CD4-positive, alpha-beta T cell (primary cell): ENCODE data around the gene LAGE3. TPM values are rescaled to one million over a fixed set of nuclear protein-coding genes. Genes with fewer than 3 reads are reported as not detected.

Experiments
- ATAC-seq: fragments of 200-7000 bp; cut with Tn5 transposase; one replicate; pipeline ENCODE4 v1.10.0; 2022; ENCODE audit warnings: mild to moderate bottlenecking; ENCODE audit not compliant: poor library complexity
- CTCF ChIA-PET: fragments of 350-600 bp; sonication (Branson Sonifier 250); formaldehyde crosslinking; loops from one replicate; lab custom pipeline; 2021; ENCODE audit warnings: antibody characterized with exemption, inconsistent platforms; lab: Charles Lee
- POLR2A ChIA-PET: fragments of 350-600 bp; sonication (Branson Sonifier 250); formaldehyde crosslinking; loops from one replicate; lab custom pipeline; 2021; ENCODE audit warnings: antibody characterized with exemption, inconsistent platforms; lab: Charles Lee
- DNase-seq, 14 experiments: peaks; one replicate each; pipeline ENCODE4 v3.0.0-alpha.2; 2013 to 2020; ENCODE audit warnings: mixed read lengths in 2 of 14
- H3K27ac ChIP-seq, 2 donors: one replicate each; pipeline versions ENCODE4 v1.5.1 to v1.7.0; 2013; ENCODE audit warnings: low read length in 2 of 2, low read depth in 1 of 2, mild to moderate bottlenecking in 1 of 2
- H3K27me3 ChIP-seq, 2 experiments: 1 replicate in 1 of 2; 2 replicates in 1 of 2; pipeline versions ENCODE4 v1.6.1 to v1.7.0; 2013; ENCODE audit warnings: low read length in 2 of 2, control low read depth in 1 of 2, mild to moderate bottlenecking in 1 of 2, moderate library complexity in 1 of 2; ENCODE audit not compliant: insufficient read depth in 2 of 2, control insufficient read depth in 1 of 2
- H3K36me3 ChIP-seq: one replicate; pipeline ENCODE4 v1.6.1; 2013; ENCODE audit warnings: low read length, control low read depth; ENCODE audit not compliant: insufficient read depth
- H3K4me1 ChIP-seq: one replicate; pipeline ENCODE4 v1.6.1; 2013; ENCODE audit warnings: low read length, control low read depth; ENCODE audit not compliant: insufficient read depth
- H3K4me3 ChIP-seq: one replicate; pipeline ENCODE4 v1.5.1; 2013; ENCODE audit warnings: mild to moderate bottlenecking, low read length, moderate library complexity
- H3K9me3 ChIP-seq, 2 experiments: 1 replicate in 1 of 2; 2 replicates in 1 of 2; pipeline versions ENCODE4 v1.6.1 to v1.7.0; 2013; ENCODE audit warnings: low read length in 2 of 2, mild to moderate bottlenecking in 2 of 2, control low read depth in 1 of 2, moderate library complexity in 1 of 2; ENCODE audit not compliant: control insufficient read depth in 1 of 2, insufficient read depth in 1 of 2
- H3K27ac Mint-ChIP-seq: one replicate; pipeline ENCODE4 v1.8.0; 2020; ENCODE audit warnings: mixed read lengths
- H3K27me3 Mint-ChIP-seq: one replicate; pipeline ENCODE4 v1.8.0; 2021; ENCODE audit warnings: mixed read lengths
- H3K36me3 Mint-ChIP-seq: one replicate; pipeline ENCODE4 v1.8.0; 2021; ENCODE audit warnings: low read depth, mixed read lengths
- H3K4me1 Mint-ChIP-seq: one replicate; pipeline ENCODE4 v1.8.0; 2021; ENCODE audit warnings: low read depth, mixed read lengths
- H3K4me3 Mint-ChIP-seq: one replicate; pipeline ENCODE4 v1.8.0; 2020; ENCODE audit warnings: mild to moderate bottlenecking, mixed read lengths
- H3K9me3 Mint-ChIP-seq: one replicate; pipeline ENCODE4 v1.8.0; 2020; ENCODE audit warnings: mixed read lengths
- CTCF ChIP-seq: fragments of 200-600 bp; IDR thresholded peaks from one replicate; pipeline ENCODE4 v1.8.0; 2022; ENCODE audit warnings: antibody characterized with exemption, mild to moderate bottlenecking
- intact Hi-C, 2 experiments: fragments of 100-400 bp; cut with DNase I in 1 of 2; cut with micrococcal nuclease in 1 of 2; formaldehyde crosslinking; loops; one replicate each; pipeline versions ENCODE4 v1.15.1 to v1.9.0; 2023 to 2025; cut with DNase I, micrococcal nuclease
- total RNA-seq, 174 experiments: library from RNA in 2 of 174; stranded (reverse) in 2 of 174; gene quantifications; one replicate each; pipeline ENCODE4 v1.2.3 and lab custom pipeline; 2021 to 2026

The LAGE3 gene
- total RNA-seq, 2 experiments from 2014 or later, result 5.7 to 6.6 TPM

- peaks cover 12% of the 10 kb centered on the region for H3K4me1 Mint-ChIP-seq
- Histone ChIP-seq H3K4me1 (peaks cover 72% of the 10 kb centered on the region), H3K27me3 (no peaks in the 10 kb centered on the region), H3K4me3 (no peak overlapping the region), H3K9me3 (no peaks in the 10 kb centered on the region), H3K36me3 (peaks cover 22% of the 10 kb centered on the region), H3K27ac (no peak overlapping the region)
- POLR2A ChIA-PET, result interaction anchor here (1.0 to 1.8 kb wide), 7 partner anchors 12 to 75 kb away, joined by 3 to 10 read pairs (median 3); partner anchors contain the start of genes ATP6AP1, FAM3A, LAGE3 and PLXNA3
- no peaks in the 10 kb centered on the region for H3K27me3 Mint-ChIP-seq
- no peak for TF ChIP-seq CTCF
- intact Hi-C loops, result no loop called here
- ATAC-seq (no peak), DNase-seq (no peak)
- CTCF ChIA-PET, result no interaction called here
- H3K27ac Mint-ChIP-seq, result no peak overlapping the region
- H3K9me3 Mint-ChIP-seq, result no peaks in the 10 kb centered on the region
- peak overlapping the region; percentile 30 for H3K4me3 Mint-ChIP-seq
- peaks cover 24% of the 10 kb centered on the region for H3K36me3 Mint-ChIP-seq
Observed at GRCh38 chrX:154440623-154441357, 38.3 kb downstream of the LAGE3 start.

GRCh38 chrX:154439841-154440240 lies 39.2 kb downstream of the LAGE3 start:
- no peak for TF ChIP-seq CTCF
- peaks cover 24% of the 10 kb centered on the region for H3K36me3 ChIP-seq
- CTCF ChIA-PET, result no interaction called here
- Mint-ChIP-seq H3K4me1 (peaks cover 12% of the 10 kb centered on the region), H3K4me3 (peak overlapping the region; percentile 56), H3K36me3 (peaks cover 32% of the 10 kb centered on the region), H3K9me3 (no peaks in the 10 kb centered on the region), H3K27ac (no peak overlapping the region), H3K27me3 (no peaks in the 10 kb centered on the region)
- ATAC-seq (no peak), DNase-seq (no peak)
- no peaks in the 10 kb centered on the region for H3K27me3 ChIP-seq
- H3K27ac ChIP-seq, result no peak overlapping the region
- POLR2A ChIA-PET, result interaction anchor here (1.2 to 1.7 kb wide), 2 partner anchors 41 to 76 kb away, joined by 3 read pairs; partner anchors contain the start of genes FAM3A and RPL10
- H3K4me3 ChIP-seq, result no peak overlapping the region
- peaks cover 63% of the 10 kb centered on the region for H3K4me1 ChIP-seq
- no peaks in the 10 kb centered on the region for H3K9me3 ChIP-seq
- intact Hi-C loops, result loop anchor here in 1 of 2 experiments (10.0 kb wide), 1 partner anchor 45 kb away; the partner anchor contains the start of gene UBL4A

- H3K27ac Mint-ChIP-seq, result peak overlapping the region; percentile 87
- peak overlapping the region; percentile 88 for H3K4me3 Mint-ChIP-seq
- DNase-seq (no peak), ATAC-seq (no peak)
- H3K4me3 ChIP-seq, result peak overlapping the region; percentile 59
- peaks cover 52% of the 10 kb centered on the region for H3K4me1 ChIP-seq
- no peaks in the 10 kb centered on the region for H3K27me3 ChIP-seq
- H3K9me3 ChIP-seq, result no peaks in the 10 kb centered on the region
- intact Hi-C loops, result loop anchor here (2.0 to 10.0 kb wide), 3 partner anchors 21 to 47 kb away; partner anchors contain the start of genes PLXNA3 (in 1 of the 2) and UBL4A (in 1 of the 2)
- ChIA-PET CTCF (no interaction called here), POLR2A (no interaction called here)
- no peaks in the 10 kb centered on the region for H3K27me3 Mint-ChIP-seq
- H3K36me3 ChIP-seq, result peaks cover 38% of the 10 kb centered on the region
- no peak for TF ChIP-seq CTCF
- no peaks in the 10 kb centered on the region for H3K9me3 Mint-ChIP-seq
- H3K36me3 Mint-ChIP-seq, result peaks cover 32% of the 10 kb centered on the region
- H3K4me1 Mint-ChIP-seq, result peaks cover 12% of the 10 kb centered on the region
- H3K27ac ChIP-seq, result no peak overlapping the region
Observed at GRCh38 chrX:154437971-154438893, 40.8 kb downstream of the LAGE3 start.
